H9 (cell line): Measurements from ENCODE around the gene GSS. TPM values are rescaled to one million over a fixed set of nuclear protein-coding genes. Genes with fewer than 3 reads are reported as not detected.

Experiments used
- DNase-seq: peaks from one replicate; pipeline ENCODE4 v3.0.0-alpha.2; 2017
- H2AFZ ChIP-seq: one replicate; pipeline ENCODE4 v1.6.1; 2013; ENCODE audit warnings: mild to moderate bottlenecking, low read length, control low read depth, moderate library complexity
- H2AK5ac ChIP-seq: 2 replicates; pipeline ENCODE4 v1.6.1; 2013; ENCODE audit warnings: low read length, control low read depth, mixed read lengths; ENCODE audit not compliant: insufficient read length
- H2BK120ac ChIP-seq: one replicate; pipeline ENCODE4 v1.6.1; 2013; ENCODE audit warnings: low read depth, mild to moderate bottlenecking, low read length, control low read depth, inconsistent platforms; ENCODE audit not compliant: poor library complexity, severe bottlenecking
- H2BK12ac ChIP-seq: 2 replicates; pipeline ENCODE4 v1.6.1; 2013; ENCODE audit warnings: low read length, control low read depth, mixed read lengths, low read depth; ENCODE audit not compliant: insufficient read length
- H2BK15ac ChIP-seq: 2 replicates; pipeline ENCODE4 v1.6.1; 2013; ENCODE audit warnings: low read depth, low read length, control low read depth
- H2BK20ac ChIP-seq: one replicate; pipeline ENCODE4 v1.6.1; 2013; ENCODE audit warnings: low read depth, mild to moderate bottlenecking, low read length, control low read depth, inconsistent platforms; ENCODE audit not compliant: poor library complexity, severe bottlenecking
- H2BK5ac ChIP-seq: 2 replicates; pipeline ENCODE4 v1.6.1; 2013; ENCODE audit warnings: low read length, control low read depth, mixed read lengths; ENCODE audit not compliant: insufficient read length
- H3K14ac ChIP-seq: 2 replicates; pipeline ENCODE4 v1.6.1; 2013; ENCODE audit warnings: low read length, control low read depth; ENCODE audit not compliant: insufficient read depth
- H3K18ac ChIP-seq: 2 replicates; pipeline ENCODE4 v1.6.1; 2013; ENCODE audit warnings: low read depth, mild to moderate bottlenecking, mixed read lengths, low read length, control low read depth; ENCODE audit not compliant: insufficient read length
- H3K23ac ChIP-seq: 2 replicates; pipeline ENCODE4 v1.6.1; 2013; ENCODE audit warnings: low read length, control low read depth, mixed read lengths, low read depth; ENCODE audit not compliant: insufficient read length
- H3K23me2 ChIP-seq: 2 replicates; pipeline ENCODE4 v1.6.1; 2013; ENCODE audit warnings: low read depth, mild to moderate bottlenecking, mixed read lengths, low read length, control low read depth; ENCODE audit not compliant: insufficient read length, poor library complexity, severe bottlenecking
- H3K27ac ChIP-seq: 2 replicates; pipeline ENCODE4 v1.5.1; 2013; ENCODE audit warnings: low read length, control low read depth, mixed read lengths, low read depth; ENCODE audit not compliant: insufficient read length
- H3K27me3 ChIP-seq: 2 replicates; pipeline ENCODE4 v1.6.1; 2013; ENCODE audit warnings: low read length, control low read depth, inconsistent platforms; ENCODE audit not compliant: insufficient read depth
- H3K4ac ChIP-seq: 2 replicates; pipeline ENCODE4 v1.6.1; 2013; ENCODE audit warnings: low read depth, mild to moderate bottlenecking, control low read depth, inconsistent platforms, low read length, moderate library complexity
- H3K4me1 ChIP-seq: 2 replicates; pipeline ENCODE4 v1.6.1; 2013; ENCODE audit warnings: low read length, control low read depth, inconsistent platforms; ENCODE audit not compliant: insufficient read depth
- H3K4me2 ChIP-seq: 2 replicates; pipeline ENCODE4 v1.6.1; 2013; ENCODE audit warnings: low read length, control low read depth, mixed read lengths; ENCODE audit not compliant: insufficient read length, insufficient read depth
- H3K56ac ChIP-seq: 2 replicates; pipeline ENCODE4 v1.6.1; 2013; ENCODE audit warnings: low read depth, mild to moderate bottlenecking, mixed read lengths, low read length, control low read depth; ENCODE audit not compliant: insufficient read length
- H3K79me1 ChIP-seq: 2 replicates; pipeline ENCODE4 v1.6.1; 2013; ENCODE audit warnings: low read depth, mild to moderate bottlenecking, moderate library complexity, low read length, control low read depth, inconsistent platforms; ENCODE audit not compliant: insufficient read depth, poor library complexity, severe bottlenecking
- H3K79me2 ChIP-seq: 2 replicates; pipeline ENCODE4 v1.6.1; 2013; ENCODE audit warnings: low read length, control low read depth, inconsistent platforms; ENCODE audit not compliant: insufficient read depth
- H3K9ac ChIP-seq: 2 replicates; pipeline ENCODE4 v1.6.1; 2013; ENCODE audit warnings: low read length, control low read depth, mixed read lengths; ENCODE audit not compliant: insufficient read length; ENCODE audit errors: extremely low read depth
- H3K9me3 ChIP-seq: one replicate; pipeline ENCODE4 v1.6.1; 2013; ENCODE audit warnings: low read depth, low read length, inconsistent platforms; ENCODE audit not compliant: control insufficient read depth
- H3T11ph ChIP-seq: one replicate; pipeline ENCODE4 v1.6.1; 2013; ENCODE audit warnings: mild to moderate bottlenecking, low read length, control low read depth, inconsistent platforms
- H4K20me1 ChIP-seq: one replicate; pipeline ENCODE4 v1.6.1; 2013; ENCODE audit not compliant: control insufficient read depth, insufficient read length, insufficient read depth
- H4K5ac ChIP-seq: 2 replicates; pipeline ENCODE4 v1.6.1; 2013; ENCODE audit warnings: low read depth, mild to moderate bottlenecking, mixed read lengths, low read length, control low read depth; ENCODE audit not compliant: insufficient read length
- H4K8ac ChIP-seq: replicated peaks from 2 replicates; pipeline ENCODE4 v1.6.1; 2013; ENCODE audit warnings: low read length, control low read depth, mixed read lengths, low read depth; ENCODE audit not compliant: insufficient read length
- H4K91ac ChIP-seq: 2 replicates; pipeline ENCODE4 v1.6.1; 2013; ENCODE audit warnings: low read depth, mild to moderate bottlenecking, moderate library complexity, mixed read lengths, low read length, control low read depth; ENCODE audit not compliant: insufficient read length
- H3K27ac Mint-ChIP-seq, 3 experiments: 2 replicates in 2 of 3; 3 replicates in 1 of 3; pipeline ENCODE4 v1.8.0; 2020 to 2021; ENCODE audit warnings: mixed read lengths in 3 of 3, mild to moderate bottlenecking in 1 of 3, moderate library complexity in 1 of 3
- H3K27me3 Mint-ChIP-seq: 2 replicates; pipeline ENCODE4 v1.8.0; 2021; ENCODE audit warnings: low read depth, mild to moderate bottlenecking, moderate library complexity, mixed read lengths
- H3K36me3 Mint-ChIP-seq, 3 experiments: 2 replicates in 2 of 3; 3 replicates in 1 of 3; pipeline ENCODE4 v1.8.0; 2020 to 2021; ENCODE audit warnings: low read depth in 3 of 3, mixed read lengths in 3 of 3; ENCODE audit not compliant: insufficient read depth in 1 of 3
- H3K4me1 Mint-ChIP-seq, 2 experiments: 2 replicates each; pipeline ENCODE4 v1.8.0; 2020; ENCODE audit warnings: mixed read lengths in 2 of 2
- H3K4me3 Mint-ChIP-seq, 2 experiments: 2 replicates in 1 of 2; 3 replicates in 1 of 2; pipeline ENCODE4 v1.8.0; 2020 to 2021; ENCODE audit warnings: mild to moderate bottlenecking in 2 of 2, mixed read lengths in 2 of 2, moderate library complexity in 1 of 2
- H3K9me3 Mint-ChIP-seq, 2 experiments: 2 replicates in 1 of 2; 3 replicates in 1 of 2; pipeline ENCODE4 v1.8.0; 2020; ENCODE audit warnings: mild to moderate bottlenecking in 2 of 2, mixed read lengths in 2 of 2, moderate library complexity in 1 of 2
- CTCF ChIP-seq: fragments of 200-600 bp; sonication (generic); conservative IDR thresholded peaks from 3 replicates; pipeline ENCODE4 v1.8.0; 2021; ENCODE audit warnings: antibody characterized with exemption, mild to moderate bottlenecking
- WGBS: extraction: QIAGEN DNeasy Blood & Tissue Kit; methylation state at CpG from one replicate; pipeline ENCODE4 v1.1.7; 2013; ENCODE audit warnings: missing lambda C conversion rate, low lambda C conversion rate, mixed read lengths; ENCODE audit not compliant: insufficient read length; ENCODE audit errors: extremely low coverage; 5-methylcytosine and 5-hydroxymethylcytosine counted together
- total RNA-seq: library from RNA; stranded (reverse); gene quantifications from 2 replicates; pipeline ENCODE4 v1.2.1, GENCODE V29; 2021

The GSS gene
- total RNA-seq, 1 experiment from 2014 or later, result 48.5 TPM

- Histone ChIP-seq H2BK5ac (no peak overlapping the region), H3K4ac (no peak overlapping the region), H3K23ac (no peak overlapping the region), H3K27me3 (no peaks in the 10 kb centered on the region), H2BK120ac (no peak overlapping the region), H3K4me1 (no peaks in the 10 kb centered on the region), H3K9ac (no peak overlapping the region), H3K4me2 (no peak overlapping the region), H2AFZ (no peak overlapping the region), H2BK20ac (no peak overlapping the region), H4K91ac (no peak overlapping the region), H3K18ac (no peak overlapping the region), H3K79me1 (no peaks in the 10 kb centered on the region), H3K79me2 (no peaks in the 10 kb centered on the region), H3K14ac (no peak overlapping the region), H4K5ac (no peak overlapping the region), H2BK15ac (no peak overlapping the region), H3K9me3 (no peaks in the 10 kb centered on the region), H4K20me1 (no peaks in the 10 kb centered on the region), H3K27ac (no peak overlapping the region), H2BK12ac (no peak overlapping the region), H3K56ac (no peak overlapping the region), H3T11ph (no peak overlapping the region), H3K23me2 (no peaks in the 10 kb centered on the region), H2AK5ac (no peak overlapping the region), H4K8ac (no peak overlapping the region)
- no peak for TF ChIP-seq CTCF
- no peak for DNase-seq
- Mint-ChIP-seq H3K27me3 (peaks cover 2% of the 10 kb centered on the region), H3K9me3 (no peaks in the 10 kb centered on the region; a peak in 1 of 5 replicates), H3K4me1 (peaks cover 0 to 3% of the 10 kb centered on the region in 2 experiments; a peak in 2 of 4 replicates), H3K36me3 (peaks cover 9 to 57% (median 40%) of the 10 kb centered on the region in 3 experiments; a peak in 6 of 7 replicates), H3K27ac (peak overlapping the region in 1 of 3 experiments; percentile 28; a peak in 2 of 7 replicates), H3K4me3 (no peak overlapping the region)
- no CpG with 5 or more reads among the region's 7 CpGs for whole genome bisulfite sequencing
Observed at GRCh38 chr20:34995696-34996095, 40.1 kb upstream of the GSS start.
